ENCODE data around the gene CAAP1. TPM values are rescaled to one million over a fixed set of nuclear protein-coding genes. Genes with fewer than 3 reads are reported as not detected.
A peak's percentile ranks its signal among the peaks of the same experiment; 100 is the strongest.

Gene CAAP1, protein sequence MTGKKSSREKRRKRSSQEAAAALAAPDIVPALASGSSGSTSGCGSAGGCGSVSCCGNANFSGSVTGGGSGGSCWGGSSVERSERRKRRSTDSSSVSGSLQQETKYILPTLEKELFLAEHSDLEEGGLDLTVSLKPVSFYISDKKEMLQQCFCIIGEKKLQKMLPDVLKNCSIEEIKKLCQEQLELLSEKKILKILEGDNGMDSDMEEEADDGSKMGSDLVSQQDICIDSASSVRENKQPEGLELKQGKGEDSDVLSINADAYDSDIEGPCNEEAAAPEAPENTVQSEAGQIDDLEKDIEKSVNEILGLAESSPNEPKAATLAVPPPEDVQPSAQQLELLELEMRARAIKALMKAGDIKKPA
- total RNA-seq (10 to 100 TPM; 12.3 to 13.2 TPM), polyA plus RNA-seq (10 to 100 TPM in 1 of 2 donors, 1 to 10 TPM in 1; 6.9 to 13.9 TPM)
- long read RNA-seq, donor 1, transcript CAAP1-201 (6 exons, 2,791 nt), result major isoform, 7 of 21 reads
- long read RNA-seq, donor 1, partial matches to known transcripts, result 9 of 21 reads
- long read RNA-seq, donor 1, other reads (novel, unspliced or antisense), result 3 of 21 reads
- long read RNA-seq, donor 2, transcript CAAP1-201 (6 exons, 2,791 nt), result major isoform, 5 of 12 reads
- long read RNA-seq, donor 2, partial matches to known transcripts, result 3 of 12 reads
- long read RNA-seq, donor 2, other reads (novel, unspliced or antisense), result 3 of 12 reads

- intact Hi-C loops (cut with DNase I), result loop anchor here in 1 of 2 donors (2.0 kb wide), 1 partner anchor 54 kb away; the partner anchor contains the start of gene PLAA
These were observed at the start of gene CAAP1 for GRCh38 chr9:26892251-26893029. Gene CAAP1 (minus strand): TSS chr9:26892802. CDS start chr9:26892715, 87 bp downstream.

DNA sequence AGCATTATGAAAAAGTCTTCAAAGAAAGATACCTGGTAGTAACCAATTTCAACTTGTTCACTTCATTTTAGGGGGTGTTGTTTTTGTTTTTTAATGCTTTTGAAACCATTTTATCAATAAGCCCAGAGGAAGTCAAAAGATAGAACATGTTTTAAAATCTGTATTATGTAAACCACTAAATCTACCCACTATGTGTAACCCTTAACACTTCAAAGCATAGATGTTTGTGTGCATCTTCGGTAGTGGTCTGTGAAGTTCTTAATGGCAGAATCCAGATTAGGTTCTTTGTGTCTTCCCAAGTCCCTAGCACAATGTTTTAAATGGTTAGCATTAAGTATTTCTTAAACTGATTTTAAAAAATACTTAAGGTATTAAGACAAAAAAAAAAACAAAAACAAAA is 48.2 kb upstream of the CAAP1 start:
- DNase-seq (no peak), ATAC-seq (ENCODE audit: low FRiP score) (no peak)
- no peaks in the 10 kb centered on the region for H3K27me3 ChIP-seq (ENCODE audit: control insufficient read depth in 1 of 2, insufficient read depth in 2 of 2, low read length in 1 of 2)
- 97 to 99% methylated on average over 1 of the region's 1 CpG for WGBS, 2 donors
- intact Hi-C loops (cut with DNase I), result no loop called here
- H3K4me3 ChIP-seq (ENCODE audit: low read length in 2 of 2), result no peak overlapping the region
- no peaks in the 10 kb centered on the region for H3K9me3 ChIP-seq (ENCODE audit: control insufficient read depth, low read length)
- no peaks in the 10 kb centered on the region for H3K36me3 ChIP-seq (ENCODE audit: control insufficient read depth in 1 of 2, insufficient read depth in 2 of 2, low read length in 1 of 2)
- H3K4me1 ChIP-seq (ENCODE audit: control insufficient read depth in 1 of 2, insufficient read depth in 2 of 2, low read length in 2 of 2), result peaks cover 4 to 5% of the 10 kb centered on the region in 2 donors
- H3K27ac ChIP-seq (ENCODE audit: low read depth in 1 of 2, low read length in 2 of 2), result no peak overlapping the region

More at GRCh38 chr9:26892251-26893029, at the start of gene CAAP1:
- ATAC-seq (ENCODE audit: low FRiP score) (peak; percentile 99), DNase-seq (peak; percentile 97 to 99)
- peaks cover 0 to 2% of the 10 kb centered on the region in 2 donors for H3K4me1 ChIP-seq (ENCODE audit: control insufficient read depth in 1 of 2, insufficient read depth in 2 of 2, low read length in 2 of 2)
- H3K9me3 ChIP-seq (ENCODE audit: control insufficient read depth, low read length), result no peaks in the 10 kb centered on the region
- no peaks in the 10 kb centered on the region for H3K36me3 ChIP-seq (ENCODE audit: control insufficient read depth in 1 of 2, insufficient read depth in 2 of 2, low read length in 1 of 2)
- H3K4me3 ChIP-seq (ENCODE audit: low read length in 2 of 2), result peak within 1 kb of the TSS; percentile 82 to 84
- H3K27me3 ChIP-seq (ENCODE audit: control insufficient read depth in 1 of 2, insufficient read depth in 2 of 2, low read length in 1 of 2), result no peaks in the 10 kb centered on the region
- 0 to 1% methylated on average over 57 to 70 of the region's 70 CpGs for WGBS, 2 donors
- peak within 1 kb of the TSS; percentile 76 to 96 for H3K27ac ChIP-seq (ENCODE audit: low read depth in 1 of 2, low read length in 2 of 2)

- DNase-seq (no peak), ATAC-seq (ENCODE audit: low FRiP score) (no peak)
- peaks cover 0 to 5% of the 10 kb centered on the region in 2 donors for H3K4me1 ChIP-seq (ENCODE audit: control insufficient read depth in 1 of 2, insufficient read depth in 2 of 2, low read length in 2 of 2)
- no peaks in the 10 kb centered on the region for H3K9me3 ChIP-seq (ENCODE audit: control insufficient read depth, low read length)
- intact Hi-C loops (cut with DNase I), result no loop called here
- WGBS, 2 donors, result 72 to 73% methylated on average over 3 of the region's 3 CpGs
- no peaks in the 10 kb centered on the region for H3K36me3 ChIP-seq (ENCODE audit: control insufficient read depth in 1 of 2, insufficient read depth in 2 of 2, low read length in 1 of 2)
- H3K27ac ChIP-seq (ENCODE audit: low read depth in 1 of 2, low read length in 2 of 2), result no peak overlapping the region
- H3K27me3 ChIP-seq (ENCODE audit: control insufficient read depth in 1 of 2, insufficient read depth in 2 of 2, low read length in 1 of 2), result no peaks in the 10 kb centered on the region
- no peak overlapping the region for H3K4me3 ChIP-seq (ENCODE audit: low read length in 2 of 2)
These were observed 47.5 kb upstream of the CAAP1 start for GRCh38 chr9:26939955-26940711.

DNA sequence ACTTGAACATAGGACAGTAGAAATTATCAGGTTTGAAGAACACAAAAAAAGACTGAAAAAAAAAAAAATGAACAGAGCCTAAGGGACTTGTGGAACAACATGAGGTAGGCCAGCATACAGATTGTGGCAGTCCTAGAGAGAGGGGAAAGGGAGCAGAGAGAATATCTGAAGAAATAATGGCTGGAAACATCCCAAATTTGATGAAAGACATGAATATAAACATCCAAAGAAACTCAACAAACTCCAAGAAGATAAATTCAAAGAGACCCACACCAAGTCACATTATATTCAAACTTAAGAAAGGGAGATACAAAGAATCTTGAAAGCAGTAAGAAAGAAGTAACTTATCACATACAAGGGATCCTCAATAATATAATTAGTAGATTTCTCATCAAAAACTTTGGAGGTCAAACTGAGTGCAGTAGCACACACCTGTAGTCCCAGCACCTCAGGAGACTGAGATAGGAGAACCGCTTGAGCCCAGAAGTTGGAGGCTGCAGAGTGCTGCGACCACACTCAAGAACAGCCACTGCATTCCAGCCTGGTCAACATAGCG is 45.3 kb upstream of the CAAP1 start:
- no peak for DNase-seq
- no peaks in the 10 kb centered on the region for H3K9me3 ChIP-seq (ENCODE audit: control insufficient read depth, low read length)
- peaks cover 0 to 3% of the 10 kb centered on the region in 2 donors for H3K4me1 ChIP-seq (ENCODE audit: control insufficient read depth in 1 of 2, insufficient read depth in 2 of 2, low read length in 2 of 2)
- no peak for ATAC-seq (ENCODE audit: low FRiP score)
- WGBS, 2 donors, result 98 to 100% methylated on average over 3 of the region's 3 CpGs
- no peak overlapping the region for H3K27ac ChIP-seq (ENCODE audit: low read depth in 1 of 2, low read length in 2 of 2)
- no peaks in the 10 kb centered on the region for H3K36me3 ChIP-seq (ENCODE audit: control insufficient read depth in 1 of 2, insufficient read depth in 2 of 2, low read length in 1 of 2)
- no peaks in the 10 kb centered on the region for H3K27me3 ChIP-seq (ENCODE audit: control insufficient read depth in 1 of 2, insufficient read depth in 2 of 2, low read length in 1 of 2)
- intact Hi-C loops (cut with DNase I), result no loop called here
- no peak overlapping the region for H3K4me3 ChIP-seq (ENCODE audit: low read length in 2 of 2)

- ATAC-seq (ENCODE audit: low FRiP score) (no peak), DNase-seq (no peak)
- intact Hi-C loops (cut with DNase I), result no loop called here
- H3K27ac ChIP-seq (ENCODE audit: low read depth in 1 of 2, low read length in 2 of 2), result no peak overlapping the region
- H3K4me3 ChIP-seq (ENCODE audit: low read length in 2 of 2), result no peak overlapping the region
- no peaks in the 10 kb centered on the region for H3K4me1 ChIP-seq (ENCODE audit: control insufficient read depth in 1 of 2, insufficient read depth in 2 of 2, low read length in 2 of 2)
- H3K9me3 ChIP-seq (ENCODE audit: control insufficient read depth, low read length), result no peaks in the 10 kb centered on the region
- no peaks in the 10 kb centered on the region for H3K36me3 ChIP-seq (ENCODE audit: control insufficient read depth in 1 of 2, insufficient read depth in 2 of 2, low read length in 1 of 2)
- H3K27me3 ChIP-seq (ENCODE audit: control insufficient read depth in 1 of 2, insufficient read depth in 2 of 2, low read length in 1 of 2), result no peaks in the 10 kb centered on the region
These were observed 43.2 kb upstream of the CAAP1 start for GRCh38 chr9:26935847-26936246.

DNA sequence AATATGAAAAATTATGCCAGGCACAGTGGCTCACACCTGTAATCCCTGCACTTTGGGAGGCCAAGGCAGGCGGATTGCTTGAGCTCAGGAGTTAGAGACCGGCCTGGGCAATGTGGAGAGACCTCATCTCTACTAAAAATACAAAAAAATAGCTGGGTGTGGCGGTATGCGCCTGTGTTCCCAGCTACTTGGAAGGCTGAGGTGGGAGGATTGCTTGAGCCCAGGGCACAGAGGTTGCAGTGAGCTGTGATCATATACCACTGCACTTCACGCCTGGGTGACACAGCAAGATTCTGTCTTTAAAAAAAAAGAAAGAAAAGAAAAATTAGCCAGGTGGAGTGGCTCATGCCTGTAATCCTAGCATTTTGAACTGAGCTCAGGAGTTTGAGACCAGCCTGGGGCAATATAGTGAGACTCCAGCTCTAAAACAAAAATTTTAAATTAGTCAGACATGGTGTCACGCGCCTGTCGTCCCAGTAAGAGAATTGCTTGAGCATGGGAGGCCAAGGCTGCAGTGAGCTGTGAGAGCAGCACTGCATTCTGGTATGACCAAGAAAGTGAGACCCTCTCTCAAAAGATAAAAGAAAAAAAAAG is 36.4 kb upstream of the CAAP1 start:
- DNase-seq, result no peak
- Histone ChIP-seq H3K27me3 (ENCODE audit: control insufficient read depth in 1 of 2, insufficient read depth in 2 of 2, low read length in 1 of 2) (no peaks in the 10 kb centered on the region), H3K9me3 (ENCODE audit: control insufficient read depth, low read length) (no peaks in the 10 kb centered on the region), H3K4me1 (ENCODE audit: control insufficient read depth in 1 of 2, insufficient read depth in 2 of 2, low read length in 2 of 2) (no peaks in the 10 kb centered on the region), H3K36me3 (ENCODE audit: control insufficient read depth in 1 of 2, insufficient read depth in 2 of 2, low read length in 1 of 2) (peaks cover 0 to 10% of the 10 kb centered on the region in 2 donors), H3K4me3 (ENCODE audit: low read length in 2 of 2) (no peak overlapping the region), H3K27ac (ENCODE audit: low read depth in 1 of 2, low read length in 2 of 2) (no peak overlapping the region)
- ATAC-seq (ENCODE audit: low FRiP score), result no peak
- intact Hi-C loops (cut with DNase I), result no loop called here
- 95 to 96% methylated on average over 8 of the region's 8 CpGs for WGBS, 2 donors

- DNase-seq, result no peak
- Histone ChIP-seq H3K27me3 (ENCODE audit: control insufficient read depth in 1 of 2, insufficient read depth in 2 of 2, low read length in 1 of 2) (no peaks in the 10 kb centered on the region), H3K4me3 (ENCODE audit: low read length in 2 of 2) (no peak overlapping the region), H3K4me1 (ENCODE audit: control insufficient read depth in 1 of 2, insufficient read depth in 2 of 2, low read length in 2 of 2) (no peaks in the 10 kb centered on the region), H3K27ac (ENCODE audit: low read depth in 1 of 2, low read length in 2 of 2) (no peak overlapping the region), H3K36me3 (ENCODE audit: control insufficient read depth in 1 of 2, insufficient read depth in 2 of 2, low read length in 1 of 2) (peaks cover 4 to 17% of the 10 kb centered on the region in 2 donors), H3K9me3 (ENCODE audit: control insufficient read depth, low read length) (no peaks in the 10 kb centered on the region)
- no peak for ATAC-seq (ENCODE audit: low FRiP score)
- 93 to 94% methylated on average over 4 of the region's 4 CpGs for WGBS, 2 donors
- intact Hi-C loops (cut with DNase I), result no loop called here
These were observed 33.0 kb upstream of the CAAP1 start for GRCh38 chr9:26925609-26926008.
